ENCODE data around the gene TSSC4.

The TSSC4 gene

DNA sequence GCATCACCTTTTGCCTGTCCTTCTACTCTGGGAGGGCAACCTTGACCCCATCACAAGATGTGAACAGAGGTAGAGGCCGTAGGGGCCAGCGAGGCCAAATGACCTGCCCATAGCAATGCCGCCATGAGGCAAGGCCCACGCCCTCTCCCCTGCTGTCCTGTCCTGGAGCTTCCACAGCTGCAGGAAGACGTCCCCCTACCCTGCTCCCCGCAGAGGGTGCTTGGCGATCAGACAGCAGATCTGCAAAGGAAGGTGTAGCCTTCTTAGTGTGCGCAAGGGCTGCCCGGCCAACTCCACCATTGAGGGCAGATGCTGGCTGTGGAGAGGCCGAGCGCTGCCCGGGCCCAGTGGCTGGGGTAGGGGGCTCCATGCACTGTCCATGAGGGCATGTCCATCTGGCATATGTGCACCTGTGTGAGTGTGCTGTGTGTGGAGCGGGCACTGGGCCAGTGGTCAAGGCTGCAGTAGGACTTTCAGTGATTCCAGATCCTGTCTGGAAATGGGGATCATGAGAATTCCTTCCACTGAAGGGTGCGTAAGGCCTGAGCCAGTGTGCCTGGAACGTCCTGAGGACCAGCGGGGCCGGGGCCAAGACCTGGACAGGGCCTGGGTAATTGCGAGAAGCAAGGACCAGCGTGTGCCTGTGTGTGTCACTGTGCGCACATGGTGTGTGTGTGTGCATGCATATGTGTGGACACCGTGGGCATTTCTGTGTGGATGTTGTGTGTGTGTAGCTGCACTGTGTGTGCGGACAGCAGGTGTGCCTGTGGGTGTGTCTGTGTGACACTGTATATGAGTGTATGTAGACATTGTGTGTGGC, 32.8 kb downstream of the TSSC4 start:
- no peak for DNase-seq (ENCODE audit: low read depth, low spot score)

DNA sequence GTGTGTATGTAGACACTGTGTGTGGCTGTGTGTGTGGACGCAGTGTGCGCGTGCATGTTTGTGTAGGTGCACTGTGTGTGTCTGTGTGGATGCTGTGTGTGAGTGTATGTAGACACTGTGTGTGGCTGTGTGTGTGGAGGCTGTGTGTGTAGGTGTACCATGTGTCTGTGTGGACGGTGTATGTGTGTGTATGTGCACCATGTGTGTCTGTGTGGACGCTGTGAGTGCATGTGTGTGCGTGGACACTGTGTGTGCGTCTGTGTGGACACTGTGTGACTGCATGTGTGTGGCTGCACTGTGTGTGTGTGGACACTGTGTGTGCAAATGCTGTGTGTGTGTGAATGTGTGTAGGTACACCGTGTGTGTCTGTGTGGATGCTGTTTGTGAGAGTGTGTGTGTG, 33.5 kb downstream of the TSSC4 start:
- DNase-seq (ENCODE audit: low read depth, low spot score) = no peak

DNA sequence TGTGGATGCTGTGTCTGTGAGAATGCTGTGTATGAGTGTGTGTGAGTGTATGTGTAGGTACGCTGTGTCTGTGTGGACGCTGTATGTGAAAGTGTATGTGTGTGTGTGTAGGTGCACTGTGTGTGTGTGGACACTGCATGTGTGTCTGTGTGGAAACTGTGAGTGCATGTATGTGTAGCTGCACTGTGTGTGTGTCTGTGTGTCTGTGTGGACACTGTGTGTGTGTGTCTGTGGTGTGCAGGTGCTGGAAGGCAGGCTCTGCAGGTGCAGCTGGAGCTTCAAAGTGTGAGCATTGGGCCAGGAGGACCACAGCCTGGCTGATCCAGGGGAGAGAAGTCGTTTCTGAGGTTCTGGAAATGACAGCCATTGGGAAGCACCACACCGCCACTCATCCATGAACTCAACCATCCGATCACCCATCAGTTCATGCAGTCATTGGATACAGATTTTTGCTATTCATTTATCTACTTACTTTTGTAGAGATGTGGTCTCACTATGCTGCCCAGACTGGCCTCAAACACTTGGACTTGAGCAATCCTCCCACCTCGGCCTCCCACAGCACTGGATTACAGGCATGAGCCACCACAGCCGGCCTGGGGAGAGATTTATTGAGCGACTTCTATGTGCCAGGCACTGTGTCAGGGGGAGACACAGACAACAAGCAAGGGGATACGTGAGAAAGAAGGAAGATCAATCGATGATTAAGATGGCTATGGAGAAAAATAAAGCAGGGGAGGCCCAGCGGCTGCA, 34.1 kb downstream of the TSSC4 start:
- no peak for DNase-seq (ENCODE audit: low read depth, low spot score)

GRCh38 chr11:2435288-2436012, 34.9 kb downstream of the TSSC4 start:
- no peak for DNase-seq (ENCODE audit: low read depth, low spot score)

DNA sequence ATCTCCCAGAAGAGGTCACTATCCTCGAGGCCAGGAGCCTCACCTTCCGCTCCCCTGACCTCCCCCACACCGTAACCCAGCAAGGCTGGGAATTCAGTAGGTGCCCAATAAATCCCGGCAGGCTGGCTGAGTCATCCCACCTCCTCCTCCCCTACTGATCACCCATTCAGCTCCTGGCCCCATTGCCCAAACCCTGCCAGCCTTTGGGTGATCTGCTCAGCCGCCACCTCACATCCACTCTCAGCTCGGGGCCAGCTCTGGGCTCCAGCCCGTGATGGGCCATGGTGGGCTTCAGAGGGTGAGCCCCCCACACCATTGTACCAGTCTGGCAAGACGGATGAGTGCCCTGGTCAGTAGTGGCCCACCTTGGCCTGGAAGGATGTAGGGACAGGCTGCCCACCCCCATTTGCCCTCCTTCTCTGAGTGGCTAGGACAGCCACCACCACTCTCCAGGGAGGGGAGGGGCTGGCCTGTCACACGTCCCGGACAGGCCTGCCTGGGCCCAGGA, 35.5 kb downstream of the TSSC4 start:
- no peak for DNase-seq (ENCODE audit: low read depth, low spot score)

GRCh38 chr11:2436521-2437031, 36.0 kb downstream of the TSSC4 start:
- DNase-seq (ENCODE audit: low read depth, low spot score) = no peak

- DNase-seq (ENCODE audit: low read depth, low spot score) = no peak
These were observed 37.0 kb downstream of the TSSC4 start for GRCh38 chr11:2437516-2437915.

GRCh38 chr11:2439820-2440219, 39.3 kb downstream of the TSSC4 start:
- DNase-seq (ENCODE audit: low read depth, low spot score) = no peak

DNA sequence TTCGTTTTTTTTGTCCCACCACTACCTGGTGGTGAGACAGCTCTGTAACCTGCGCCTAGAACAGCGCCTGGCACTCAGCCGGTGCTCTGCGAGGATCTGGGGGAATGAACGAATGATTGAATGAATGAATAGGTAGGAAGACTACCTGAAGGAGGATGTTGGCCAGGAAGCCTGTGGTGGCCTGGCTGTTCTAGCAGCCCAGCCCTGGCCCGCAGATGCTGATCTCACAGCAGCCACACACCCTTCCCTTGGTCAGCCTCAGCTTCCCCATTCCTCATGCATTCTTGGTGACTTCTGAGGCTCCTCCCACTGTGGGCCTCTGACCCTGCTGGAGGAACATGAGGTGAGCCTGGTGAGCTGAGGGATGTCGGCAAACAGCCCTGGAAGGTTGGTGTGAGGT, 40.1 kb downstream of the TSSC4 start:
- DNase-seq (ENCODE audit: low read depth, low spot score) = no peak

- no peak for DNase-seq (ENCODE audit: low read depth, low spot score)
These were observed 40.6 kb downstream of the TSSC4 start for GRCh38 chr11:2441171-2441570.

GRCh38 chr11:2442589-2442988, 42.0 kb downstream of the TSSC4 start:
- DNase-seq (ENCODE audit: low read depth, low spot score) = no peak

DNA sequence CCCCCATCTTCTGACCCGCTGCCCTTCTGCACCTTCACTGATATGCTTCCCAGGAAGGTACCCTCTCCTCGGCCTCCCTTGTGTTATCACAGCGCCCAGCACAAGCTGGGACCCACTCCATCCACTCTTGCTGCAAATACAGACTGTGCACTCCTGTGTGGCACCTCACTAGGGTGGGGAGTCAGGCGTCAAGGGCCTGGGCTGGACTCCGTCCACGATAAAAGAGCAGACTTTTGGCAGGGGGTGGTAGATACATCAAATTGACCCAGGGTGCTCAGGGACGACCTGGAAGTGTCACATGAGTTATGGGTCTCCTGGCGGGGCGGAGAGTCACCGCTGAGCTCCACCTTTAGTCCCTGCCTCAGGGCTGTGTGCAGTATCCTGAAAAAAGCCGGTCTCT, 42.9 kb downstream of the TSSC4 start:
- DNase-seq (ENCODE audit: low read depth, low spot score) = no peak

DNA sequence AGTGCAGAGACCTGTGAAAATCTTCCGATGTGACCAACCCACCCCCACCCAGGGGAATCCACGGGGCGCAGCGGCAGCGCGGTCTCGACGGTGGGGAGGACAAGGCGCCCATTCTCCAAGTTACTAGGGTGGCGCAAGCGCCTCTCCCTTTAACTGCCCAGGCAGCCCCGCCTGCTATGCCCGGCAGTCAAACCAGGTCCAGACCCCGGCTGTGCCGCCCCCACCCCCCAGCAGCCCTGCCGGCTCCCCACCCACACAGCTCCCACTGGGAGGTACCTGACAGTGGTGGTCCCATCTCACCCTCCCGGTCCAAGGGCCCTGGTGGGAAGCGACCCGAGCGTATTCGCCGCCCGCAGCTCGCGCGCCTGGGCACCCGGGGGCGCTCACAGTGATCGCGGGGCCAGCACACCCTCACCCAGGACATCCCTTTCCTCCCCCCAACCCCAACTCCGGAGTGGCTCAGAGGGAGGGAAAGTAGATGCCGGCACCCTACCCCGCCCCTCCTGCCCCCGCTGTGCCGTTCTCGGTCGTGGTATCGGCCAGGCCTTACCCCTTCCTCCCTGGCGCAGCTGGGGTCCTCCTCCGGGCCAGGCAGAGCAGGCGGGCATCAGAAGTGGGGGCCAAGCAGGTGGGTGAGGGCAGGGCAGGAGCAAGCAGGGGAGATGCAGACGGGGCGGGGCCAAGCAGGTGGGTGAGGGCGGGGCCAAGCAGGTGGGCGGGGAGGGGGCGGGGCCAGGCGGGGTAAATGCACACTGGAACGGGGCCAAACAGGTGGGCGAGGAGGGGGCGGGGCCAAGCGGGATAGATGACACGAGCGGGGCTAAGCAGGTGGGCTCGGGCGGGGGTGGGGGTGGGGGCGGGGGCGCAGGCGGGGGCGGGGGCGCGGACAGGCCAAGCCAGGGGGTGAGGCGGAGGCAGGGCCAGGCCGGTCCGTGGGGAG, 43.6 kb downstream of the TSSC4 start, which contains the start of gene TRPM5:
Gene TRPM5 (minus strand): TSS at position 634 of the 940 bp plus-strand sequence. CDS start 21,478 bp downstream, outside the sequence.
- DNase-seq (ENCODE audit: low read depth, low spot score) = no peak

GRCh38 chr11:2444821-2445745, 44.5 kb downstream of the TSSC4 start, which contains the start of gene KCNQ1:
Gene KCNQ1 (plus strand): TSS chr11:2445008. CDS start chr11:2445099, 91 bp downstream.
- DNase-seq (ENCODE audit: low read depth, low spot score) = no peak

GRCh38 chr11:2445746-2446551, 45.4 kb downstream of the TSSC4 start:
- no peak for DNase-seq (ENCODE audit: low read depth, low spot score)

DNA sequence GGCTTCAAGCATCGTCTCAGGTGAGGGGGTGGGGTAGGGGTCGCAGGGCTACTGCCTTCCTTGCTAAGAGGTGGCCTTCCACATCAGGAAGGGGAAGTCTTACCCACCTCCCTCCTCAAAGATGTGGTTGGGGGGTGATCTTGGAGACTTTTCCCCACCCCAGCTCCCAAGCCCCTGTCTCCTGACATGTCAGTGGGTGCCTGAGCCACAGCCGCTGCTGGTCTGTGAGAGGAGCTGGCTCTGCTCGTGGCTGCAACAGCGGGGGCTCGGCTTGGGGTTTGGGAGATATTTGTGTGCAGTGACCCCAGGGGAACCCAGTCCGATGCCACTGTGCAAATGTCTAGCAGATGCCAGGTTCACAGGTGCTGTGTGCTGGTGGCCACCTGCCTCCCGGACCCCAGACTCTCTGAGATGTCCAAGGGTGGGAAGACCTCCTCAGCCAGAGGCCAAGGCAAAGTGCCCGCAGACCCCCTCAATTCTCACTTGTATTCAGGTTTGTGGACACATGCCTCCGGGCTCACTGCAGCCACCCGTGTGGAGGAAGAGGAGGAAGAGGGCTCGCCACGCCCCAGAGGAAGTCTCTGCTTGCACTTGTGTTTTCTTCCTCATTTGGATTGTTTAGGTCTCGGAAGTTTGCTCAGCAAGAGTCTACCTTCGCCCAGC, 46.2 kb downstream of the TSSC4 start:
- DNase-seq (ENCODE audit: low read depth, low spot score) = no peak

- no peak for DNase-seq (ENCODE audit: low read depth, low spot score)
These were observed 46.9 kb downstream of the TSSC4 start for GRCh38 chr11:2447253-2447950.
